H1 (cell line): ENCODE measurements around the gene KLHL21. TPM values are rescaled to one million over a fixed set of nuclear protein-coding genes. Genes with fewer than 3 reads are reported as not detected.

Source experiments
- EGR1 ChIP-seq: IDR thresholded peaks from 2 replicates; pipeline ENCODE4 v1.6.1; 2011; ENCODE audit warnings: low read depth, low read length, borderline replicate concordance
- GABPA ChIP-seq: IDR thresholded peaks from 2 replicates; pipeline ENCODE4 v1.6.1; 2011; ENCODE audit warnings: mild to moderate bottlenecking, low read length, moderate library complexity, borderline replicate concordance; ENCODE audit not compliant: insufficient read depth
- KDM5A ChIP-seq: fragments of 200-600 bp; IDR thresholded peaks from 2 replicates; pipeline ENCODE4 v1.7.1; 2012; ENCODE audit warnings: mild to moderate bottlenecking, low read length, inconsistent platforms, mixed read lengths
- MAFK ChIP-seq: IDR thresholded peaks from 2 replicates; pipeline ENCODE4 v1.6.1; 2012; ENCODE audit warnings: low read depth, mild to moderate bottlenecking, improper control_type of control experiment, low read length
- NANOG ChIP-seq: IDR thresholded peaks from 2 replicates; pipeline ENCODE4 v1.6.1; 2011; ENCODE audit warnings: low read length, low read depth, mild to moderate bottlenecking, inconsistent platforms; ENCODE audit not compliant: insufficient read depth, poor library complexity, severe bottlenecking
- SRF ChIP-seq: IDR thresholded peaks from 2 replicates; pipeline ENCODE4 v1.6.1; 2011; ENCODE audit warnings: mild to moderate bottlenecking, low read depth, low read length, moderate library complexity
- SUZ12 ChIP-seq: fragments of 200-600 bp; sonication (generic); IDR thresholded peaks from 2 replicates; pipeline ENCODE4 v1.6.1; 2012; ENCODE audit warnings: mild to moderate bottlenecking, inconsistent platforms, low read length, moderate library complexity, mixed read lengths
- TCF12 ChIP-seq: IDR thresholded peaks from 2 replicates; pipeline ENCODE4 v1.6.1; 2011; ENCODE audit warnings: low read depth, mild to moderate bottlenecking, low read length
- polyA plus RNA-seq, 7 experiments: library from polyadenylated mRNA; depleted of rRNA in 3 of 7; stranded (reverse) in 5 of 7; unstranded in 2 of 7; fragments of >200 nt in 5 of 7; fragments of 200-250 nt in 2 of 7; gene quantifications; 1 replicate in 5 of 7; 2 replicates in 1 of 7; 4 replicates in 1 of 7; pipeline versions ENCODE4 v1.2.1 to v1.2.3, GENCODE V29; 2011 to 2013; ENCODE audit warnings: missing spikeins in 2 of 7, mixed read lengths in 2 of 7
- total RNA-seq: library from RNA; stranded (reverse); fragmentation: NEBNext Ultra II Directional; extraction: Animal tissue kit (Norgen Biotek cat#: 25700); gene quantifications from 2 replicates; pipeline ENCODE4 v1.2.1, GENCODE V29; 2021
- TF ChIP-seq, protein P1 (sequence below): IDR thresholded peaks from 2 replicates; pipeline ENCODE4 v1.6.1; 2011; ENCODE audit warnings: low read depth, mild to moderate bottlenecking, low read length; ENCODE audit not compliant: insufficient read depth
- TF ChIP-seq, protein P2 (sequence below), 3 experiments: IDR thresholded peaks; 1 replicate in 2 of 3; 2 replicates in 1 of 3; pipeline versions ENCODE4 v1.5.1 to v1.6.1; 2011; ENCODE audit warnings: low read length in 3 of 3, mild to moderate bottlenecking in 3 of 3, inconsistent platforms in 2 of 3, low read depth in 1 of 3, moderate library complexity in 1 of 3; ENCODE audit not compliant: insufficient read depth in 1 of 3; ENCODE audit errors: control extremely low read depth in 1 of 3

Gene KLHL21
- total and polyA plus RNA-seq, 2 of the 8 experiments (the other 6 are each of a cell fraction or from before 2014, with no cell fraction given), result 11.9 to 22.3 TPM

DNA sequence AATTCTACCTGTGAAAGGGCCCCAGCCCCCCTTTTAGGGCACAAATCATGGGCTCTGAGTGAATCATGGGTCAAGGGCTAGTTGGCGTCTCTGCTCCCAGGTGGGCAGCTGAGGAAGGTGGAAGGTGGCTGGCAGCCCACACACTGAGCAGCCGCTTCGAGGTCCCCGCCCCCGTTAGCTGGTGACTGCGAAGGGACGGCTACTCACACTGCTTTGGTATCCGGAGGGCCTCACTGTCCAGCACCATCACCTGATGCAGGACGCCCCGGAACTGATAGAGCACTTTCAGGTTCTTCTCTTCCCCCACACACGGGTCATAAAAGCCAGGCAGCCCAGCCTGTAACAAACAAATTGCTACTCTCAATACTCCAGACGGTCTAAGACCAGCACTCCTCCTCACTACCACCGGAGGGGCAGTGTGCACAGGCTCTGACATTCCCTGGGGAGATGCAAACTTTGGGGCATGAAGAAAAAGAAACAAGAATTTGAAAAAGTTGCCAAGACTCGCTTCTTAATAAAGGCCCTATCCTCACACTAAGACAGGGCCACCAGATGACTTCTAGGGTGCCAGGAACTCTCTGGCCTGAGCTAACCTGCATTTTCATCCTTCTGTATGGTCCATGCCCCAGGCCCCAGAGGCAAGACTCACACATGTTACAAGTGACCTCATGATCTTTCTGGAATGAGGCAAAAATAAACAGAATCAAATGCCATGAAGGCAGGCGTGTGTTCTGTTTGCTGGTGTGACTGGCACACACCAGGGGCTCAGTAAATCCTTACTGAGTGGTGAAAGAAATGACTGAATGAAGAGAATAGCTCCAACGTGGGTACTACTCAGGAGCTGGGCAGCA is 33.5 kb upstream of the KLHL21 start (continued):
- TF ChIP-seq, protein P1, sequence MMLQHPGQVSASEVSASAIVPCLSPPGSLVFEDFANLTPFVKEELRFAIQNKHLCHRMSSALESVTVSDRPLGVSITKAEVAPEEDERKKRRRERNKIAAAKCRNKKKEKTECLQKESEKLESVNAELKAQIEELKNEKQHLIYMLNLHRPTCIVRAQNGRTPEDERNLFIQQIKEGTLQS, result no peak
- TF ChIP-seq TCF12, result no peak
- TF ChIP-seq KDM5A, result no peak
- no peak for TF ChIP-seq MAFK
- no peak for TF ChIP-seq NANOG
- TF ChIP-seq GABPA, result no peak
- no peak for TF ChIP-seq SRF
- no peak for TF ChIP-seq SUZ12
- no peak for TF ChIP-seq EGR1
- TF ChIP-seq, protein P2, sequence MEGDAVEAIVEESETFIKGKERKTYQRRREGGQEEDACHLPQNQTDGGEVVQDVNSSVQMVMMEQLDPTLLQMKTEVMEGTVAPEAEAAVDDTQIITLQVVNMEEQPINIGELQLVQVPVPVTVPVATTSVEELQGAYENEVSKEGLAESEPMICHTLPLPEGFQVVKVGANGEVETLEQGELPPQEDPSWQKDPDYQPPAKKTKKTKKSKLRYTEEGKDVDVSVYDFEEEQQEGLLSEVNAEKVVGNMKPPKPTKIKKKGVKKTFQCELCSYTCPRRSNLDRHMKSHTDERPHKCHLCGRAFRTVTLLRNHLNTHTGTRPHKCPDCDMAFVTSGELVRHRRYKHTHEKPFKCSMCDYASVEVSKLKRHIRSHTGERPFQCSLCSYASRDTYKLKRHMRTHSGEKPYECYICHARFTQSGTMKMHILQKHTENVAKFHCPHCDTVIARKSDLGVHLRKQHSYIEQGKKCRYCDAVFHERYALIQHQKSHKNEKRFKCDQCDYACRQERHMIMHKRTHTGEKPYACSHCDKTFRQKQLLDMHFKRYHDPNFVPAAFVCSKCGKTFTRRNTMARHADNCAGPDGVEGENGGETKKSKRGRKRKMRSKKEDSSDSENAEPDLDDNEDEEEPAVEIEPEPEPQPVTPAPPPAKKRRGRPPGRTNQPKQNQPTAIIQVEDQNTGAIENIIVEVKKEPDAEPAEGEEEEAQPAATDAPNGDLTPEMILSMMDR (IDR thresholded peaks at IDR 0.05; ENCODE audit: control extremely low read depth in 1 of 3, insufficient read depth in 1 of 3, low read depth in 1 of 3, low read length in 3 of 3), result no peak
